Measurements from ENCODE around the gene PHACTR2. TPM values are rescaled to one million over a fixed set of nuclear protein-coding genes. Genes with fewer than 3 reads are reported as not detected.

PHACTR2 gene
- total and polyA plus RNA-seq, 2 donors = 5.5 to 9.8 TPM

- Histone ChIP-seq H3K27ac (ENCODE audit: low read depth in 1 of 2, low read length in 1 of 2) (no peak overlapping the region), H3K9me3 (ENCODE audit: control insufficient read depth in 2 of 2, insufficient read depth in 1 of 2, low read length in 1 of 2) (no peaks in the 10 kb centered on the region), H3K27me3 (ENCODE audit: control insufficient read depth in 2 of 2, insufficient read depth in 1 of 2, low read length in 1 of 2) (no peaks in the 10 kb centered on the region), H3K36me3 (ENCODE audit: control insufficient read depth in 2 of 2, insufficient read depth in 2 of 2, low read length in 1 of 2) (no peaks in the 10 kb centered on the region), H3K4me3 (ENCODE audit: low read length in 2 of 2) (no peak overlapping the region), H3K4me1 (ENCODE audit: control insufficient read depth in 2 of 2, insufficient read depth in 2 of 2, low read length in 2 of 2) (no peaks in the 10 kb centered on the region)
- DNase-seq (ENCODE audit: low read depth in 6 of 9, low spot score in 9 of 9) = no peak
Measured at GRCh38 chr6:143758551-143758950, 80.8 kb downstream of the PHACTR2 start.

GRCh38 chr6:143759666-143760065, 81.9 kb downstream of the PHACTR2 start:
- Histone ChIP-seq H3K27me3 (ENCODE audit: control insufficient read depth in 2 of 2, insufficient read depth in 1 of 2, low read length in 1 of 2) (no peaks in the 10 kb centered on the region), H3K4me1 (ENCODE audit: control insufficient read depth in 2 of 2, insufficient read depth in 2 of 2, low read length in 2 of 2) (no peaks in the 10 kb centered on the region), H3K9me3 (ENCODE audit: control insufficient read depth in 2 of 2, insufficient read depth in 1 of 2, low read length in 1 of 2) (no peaks in the 10 kb centered on the region), H3K4me3 (ENCODE audit: low read length in 2 of 2) (no peak overlapping the region), H3K36me3 (ENCODE audit: control insufficient read depth in 2 of 2, insufficient read depth in 2 of 2, low read length in 1 of 2) (no peaks in the 10 kb centered on the region), H3K27ac (ENCODE audit: low read depth in 1 of 2, low read length in 1 of 2) (no peak overlapping the region)
- DNase-seq (ENCODE audit: low read depth in 6 of 9, low spot score in 9 of 9) = no peak
- 89% methylated on average over 3 of the region's 3 CpGs for WGBS

GRCh38 chr6:143761074-143761473, 83.3 kb downstream of the PHACTR2 start:
- no peak overlapping the region for H3K27ac ChIP-seq (ENCODE audit: low read depth in 1 of 2, low read length in 1 of 2)
- no peak for DNase-seq (ENCODE audit: low read depth in 6 of 9, low spot score in 9 of 9)
- H3K27me3 ChIP-seq (ENCODE audit: control insufficient read depth in 2 of 2, insufficient read depth in 1 of 2, low read length in 1 of 2) = no peaks in the 10 kb centered on the region
- H3K9me3 ChIP-seq (ENCODE audit: control insufficient read depth in 2 of 2, insufficient read depth in 1 of 2, low read length in 1 of 2) = no peaks in the 10 kb centered on the region
- H3K4me1 ChIP-seq (ENCODE audit: control insufficient read depth in 2 of 2, insufficient read depth in 2 of 2, low read length in 2 of 2) = no peaks in the 10 kb centered on the region
- H3K36me3 ChIP-seq (ENCODE audit: control insufficient read depth in 2 of 2, insufficient read depth in 2 of 2, low read length in 1 of 2) = no peaks in the 10 kb centered on the region
- H3K4me3 ChIP-seq (ENCODE audit: low read length in 2 of 2) = no peak overlapping the region

GRCh38 chr6:143762126-143762525, 84.4 kb downstream of the PHACTR2 start:
- H3K36me3 ChIP-seq (ENCODE audit: control insufficient read depth in 2 of 2, insufficient read depth in 2 of 2, low read length in 1 of 2) = no peaks in the 10 kb centered on the region
- H3K4me1 ChIP-seq (ENCODE audit: control insufficient read depth in 2 of 2, insufficient read depth in 2 of 2, low read length in 2 of 2) = no peaks in the 10 kb centered on the region

GRCh38 chr6:143765422-143766184, 87.8 kb downstream of the PHACTR2 start:
- Histone ChIP-seq H3K4me3 (ENCODE audit: low read length in 2 of 2) (no peak overlapping the region), H3K4me1 (ENCODE audit: control insufficient read depth in 2 of 2, insufficient read depth in 2 of 2, low read length in 2 of 2) (no peaks in the 10 kb centered on the region), H3K27me3 (ENCODE audit: control insufficient read depth in 2 of 2, insufficient read depth in 1 of 2, low read length in 1 of 2) (no peaks in the 10 kb centered on the region), H3K36me3 (ENCODE audit: control insufficient read depth in 2 of 2, insufficient read depth in 2 of 2, low read length in 1 of 2) (no peaks in the 10 kb centered on the region), H3K9me3 (ENCODE audit: control insufficient read depth in 2 of 2, insufficient read depth in 1 of 2, low read length in 1 of 2) (no peaks in the 10 kb centered on the region), H3K27ac (ENCODE audit: low read depth in 1 of 2, low read length in 1 of 2) (no peak overlapping the region)
- DNase-seq (ENCODE audit: low read depth in 6 of 9, low spot score in 9 of 9) = no peak
- 97% methylated on average over 8 of the region's 8 CpGs for WGBS

More at GRCh38 chr6:143762126-143762525, 84.4 kb downstream of the PHACTR2 start:
- Histone ChIP-seq H3K9me3 (ENCODE audit: control insufficient read depth in 2 of 2, insufficient read depth in 1 of 2, low read length in 1 of 2) (no peaks in the 10 kb centered on the region), H3K27me3 (ENCODE audit: control insufficient read depth in 2 of 2, insufficient read depth in 1 of 2, low read length in 1 of 2) (no peaks in the 10 kb centered on the region), H3K27ac (ENCODE audit: low read depth in 1 of 2, low read length in 1 of 2) (no peak overlapping the region), H3K4me3 (ENCODE audit: low read length in 2 of 2) (no peak overlapping the region)
- WGBS = 93% methylated on average over 3 of the region's 3 CpGs
- DNase-seq (ENCODE audit: low read depth in 6 of 9, low spot score in 9 of 9) = no peak

GRCh38 chr6:143766185-143766553, 88.4 kb downstream of the PHACTR2 start:
- H3K9me3 ChIP-seq (ENCODE audit: control insufficient read depth in 2 of 2, insufficient read depth in 1 of 2, low read length in 1 of 2) = no peaks in the 10 kb centered on the region
- WGBS = 100% methylated on average over 1 of the region's 1 CpG
- no peak overlapping the region for H3K4me3 ChIP-seq (ENCODE audit: low read length in 2 of 2)
- no peaks in the 10 kb centered on the region for H3K27me3 ChIP-seq (ENCODE audit: control insufficient read depth in 2 of 2, insufficient read depth in 1 of 2, low read length in 1 of 2)
- no peak overlapping the region for H3K27ac ChIP-seq (ENCODE audit: low read depth in 1 of 2, low read length in 1 of 2)
- H3K36me3 ChIP-seq (ENCODE audit: control insufficient read depth in 2 of 2, insufficient read depth in 2 of 2, low read length in 1 of 2) = no peaks in the 10 kb centered on the region
- H3K4me1 ChIP-seq (ENCODE audit: control insufficient read depth in 2 of 2, insufficient read depth in 2 of 2, low read length in 2 of 2) = no peaks in the 10 kb centered on the region
- no peak for DNase-seq (ENCODE audit: low read depth in 6 of 9, low spot score in 9 of 9)

- H3K9me3 ChIP-seq (ENCODE audit: control insufficient read depth in 2 of 2, insufficient read depth in 1 of 2, low read length in 1 of 2) = no peaks in the 10 kb centered on the region
- DNase-seq (ENCODE audit: low read depth in 6 of 9, low spot score in 9 of 9) = no peak
- H3K4me3 ChIP-seq (ENCODE audit: low read length in 2 of 2) = no peak overlapping the region
- no peaks in the 10 kb centered on the region for H3K4me1 ChIP-seq (ENCODE audit: control insufficient read depth in 2 of 2, insufficient read depth in 2 of 2, low read length in 2 of 2)
- no peaks in the 10 kb centered on the region for H3K36me3 ChIP-seq (ENCODE audit: control insufficient read depth in 2 of 2, insufficient read depth in 2 of 2, low read length in 1 of 2)
- H3K27ac ChIP-seq (ENCODE audit: low read depth in 1 of 2, low read length in 1 of 2) = no peak overlapping the region
- WGBS = 96% methylated on average over 2 of the region's 2 CpGs
- H3K27me3 ChIP-seq (ENCODE audit: control insufficient read depth in 2 of 2, insufficient read depth in 1 of 2, low read length in 1 of 2) = no peaks in the 10 kb centered on the region
Measured at GRCh38 chr6:143767433-143767832, 89.7 kb downstream of the PHACTR2 start.

- Histone ChIP-seq H3K4me1 (ENCODE audit: control insufficient read depth in 2 of 2, insufficient read depth in 2 of 2, low read length in 2 of 2) (no peaks in the 10 kb centered on the region), H3K9me3 (ENCODE audit: control insufficient read depth in 2 of 2, insufficient read depth in 1 of 2, low read length in 1 of 2) (no peaks in the 10 kb centered on the region), H3K27me3 (ENCODE audit: control insufficient read depth in 2 of 2, insufficient read depth in 1 of 2, low read length in 1 of 2) (no peaks in the 10 kb centered on the region), H3K4me3 (ENCODE audit: low read length in 2 of 2) (no peak overlapping the region), H3K36me3 (ENCODE audit: control insufficient read depth in 2 of 2, insufficient read depth in 2 of 2, low read length in 1 of 2) (no peaks in the 10 kb centered on the region), H3K27ac (ENCODE audit: low read depth in 1 of 2, low read length in 1 of 2) (no peak overlapping the region)
- 96% methylated on average over 16 of the region's 16 CpGs for WGBS
- no peak for DNase-seq (ENCODE audit: low read depth in 6 of 9, low spot score in 9 of 9)
Measured at GRCh38 chr6:143772116-143773086, 94.6 kb downstream of the PHACTR2 start.

GRCh38 chr6:143773506-143774150, 95.9 kb downstream of the PHACTR2 start:
- DNase-seq (ENCODE audit: low read depth in 6 of 9, low spot score in 9 of 9) = no peak
- H3K4me3 ChIP-seq (ENCODE audit: low read length in 2 of 2) = no peak overlapping the region
- H3K9me3 ChIP-seq (ENCODE audit: control insufficient read depth in 2 of 2, insufficient read depth in 1 of 2, low read length in 1 of 2) = no peaks in the 10 kb centered on the region
- no peak overlapping the region for H3K27ac ChIP-seq (ENCODE audit: low read depth in 1 of 2, low read length in 1 of 2)
- no peaks in the 10 kb centered on the region for H3K36me3 ChIP-seq (ENCODE audit: control insufficient read depth in 2 of 2, insufficient read depth in 2 of 2, low read length in 1 of 2)
- H3K27me3 ChIP-seq (ENCODE audit: control insufficient read depth in 2 of 2, insufficient read depth in 1 of 2, low read length in 1 of 2) = no peaks in the 10 kb centered on the region
- H3K4me1 ChIP-seq (ENCODE audit: control insufficient read depth in 2 of 2, insufficient read depth in 2 of 2, low read length in 2 of 2) = no peaks in the 10 kb centered on the region
- 92% methylated on average over 5 of the region's 5 CpGs for WGBS
